Esophagus squamous epithelium (tissue), 5 donors: ENCODE results near the gene ARHGEF28. TPM values are rescaled to one million over a fixed set of nuclear protein-coding genes. Genes with fewer than 3 reads are reported as not detected.
A peak's percentile ranks its signal among the peaks of the same experiment; 100 is the strongest.

Source experiments
- DNase-seq: peaks from one replicate; lab custom pipeline; 2025; lab: John Stamatoyannopoulos, UW
- H3K27ac ChIP-seq, 4 donors: fragments of 200-600 bp; sonication (generic); one replicate each; pipeline ENCODE4 v1.5.1; 2016 to 2019; ENCODE audit warnings: mild to moderate bottlenecking in 1 of 4
- H3K27me3 ChIP-seq, 4 donors: fragments of 200-600 bp; sonication (generic); 1 replicate in 3 of 4; 2 replicates in 1 of 4; pipeline versions ENCODE4 v1.5.1 to v1.6.0; 2017 to 2021; ENCODE audit warnings: antibody characterized with exemption in 1 of 4
- H3K36me3 ChIP-seq, 3 donors: fragments of 200-600 bp; sonication (generic); one replicate each; pipeline ENCODE4 v1.5.1; 2016 to 2019
- H3K4me1 ChIP-seq, 3 donors: fragments of 200-600 bp; sonication (generic); one replicate each; pipeline ENCODE4 v1.5.1; 2017 to 2019
- H3K4me3 ChIP-seq, 4 donors: fragments of 200-600 bp; sonication (generic); 1 replicate in 3 of 4; 2 replicates in 1 of 4; pipeline ENCODE4 v1.5.1; 2016 to 2019; ENCODE audit warnings: mild to moderate bottlenecking in 2 of 4, moderate library complexity in 1 of 4
- H3K9me3 ChIP-seq, 3 donors: fragments of 200-600 bp; sonication (generic); one replicate each; pipeline ENCODE4 v1.5.1; 2016 to 2019
- CTCF ChIP-seq, 6 experiments: fragments of 450-650 bp in 4 of 6; fragments of 200-600 bp in 2 of 6; sonication (generic) in 2 of 6; IDR thresholded peaks; one replicate each; pipeline ENCODE4 v1.5.1; 2016 to 2019; ENCODE audit warnings: antibody characterized with exemption in 6 of 6, mild to moderate bottlenecking in 4 of 6, moderate library complexity in 4 of 6
- POLR2A ChIP-seq, 4 donors: fragments of 450-650 bp; IDR thresholded peaks; one replicate each; pipeline ENCODE4 v1.6.1; 2017; ENCODE audit warnings: antibody characterized with exemption in 4 of 4, mild to moderate bottlenecking in 4 of 4, moderate library complexity in 3 of 4
- WGBS, 2 donors: methylation state at CpG; one replicate each; pipeline ENCODE4 v1.1.5; 2018; 5-methylcytosine and 5-hydroxymethylcytosine counted together
- intact Hi-C: fragments of 100-400 bp; cut with DNase I; formaldehyde crosslinking; loops from one replicate; pipeline ENCODE4 v1.15.0; 2022
- total RNA-seq, 4 donors: library from RNA; depleted of rRNA; stranded (reverse); fragments of >200 nt; gene quantifications; one replicate each; pipeline ENCODE4 v1.1.0, GENCODE V29; 2016
- donor health status: DM: yes; HTN: yes; CAD: no.

Gene ARHGEF28
- total RNA-seq, 4 donors from 2014 or later, result 9.2 to 34.3 (median 12.7) TPM

GRCh38 chr5:73826301-73827105 lies 200.5 kb downstream of the ARHGEF28 start:
- DNase-seq, result no peak

GRCh38 chr5:73827106-73827450 lies 201.1 kb downstream of the ARHGEF28 start:
- intact Hi-C loops, result no loop called here
- 21 to 39% methylated on average over 1 of the region's 1 CpG for WGBS, 2 donors
- TF ChIP-seq CTCF (IDR thresholded peaks at IDR 0.05), result no peak
- no peak for TF ChIP-seq POLR2A (IDR thresholded peaks at IDR 0.05)
- Histone ChIP-seq H3K27ac (peak overlapping the region in 3 of 4 donors; percentile 32 to 79 (median 69)), H3K4me3 (no peak overlapping the region), H3K36me3 (peaks cover 0 to under 1% (median 0%) of the 10 kb centered on the region in 3 donors), H3K27me3 (no peaks in the 10 kb centered on the region), H3K4me1 (peaks cover 13 to 84% (median 40%) of the 10 kb centered on the region in 3 donors), H3K9me3 (no peaks in the 10 kb centered on the region)
- no peak for DNase-seq

More at GRCh38 chr5:73826301-73827105, 200.5 kb downstream of the ARHGEF28 start:
- H3K36me3 ChIP-seq, result no peaks in the 10 kb centered on the region
- H3K27me3 ChIP-seq, result no peaks in the 10 kb centered on the region
- H3K4me1 ChIP-seq, result peaks cover 12 to 84% (median 41%) of the 10 kb centered on the region in 3 donors
- H3K4me3 ChIP-seq, result no peak overlapping the region
- no peaks in the 10 kb centered on the region for H3K9me3 ChIP-seq
- TF ChIP-seq CTCF (IDR thresholded peaks at IDR 0.05) (no peak), POLR2A (IDR thresholded peaks at IDR 0.05) (no peak)
- 18 to 47% methylated on average over 7 of the region's 7 CpGs for WGBS, 2 donors
- H3K27ac ChIP-seq, result peak overlapping the region; percentile 32 to 79 (median 64)
- intact Hi-C loops, result no loop called here

GRCh38 chr5:73828465-73828864 lies 202.5 kb downstream of the ARHGEF28 start:
- no peaks in the 10 kb centered on the region for H3K27me3 ChIP-seq
- 57 to 69% methylated on average over 3 of the region's 3 CpGs for WGBS, 2 donors
- peak overlapping the region in 1 of 4 donors; percentile 69 for H3K27ac ChIP-seq
- no peak for DNase-seq
- no peak overlapping the region for H3K4me3 ChIP-seq
- no peaks in the 10 kb centered on the region for H3K9me3 ChIP-seq
- peaks cover 13 to 82% (median 31%) of the 10 kb centered on the region in 3 donors for H3K4me1 ChIP-seq
- intact Hi-C loops, result no loop called here
- no peak for TF ChIP-seq CTCF (IDR thresholded peaks at IDR 0.05)
- TF ChIP-seq POLR2A (IDR thresholded peaks at IDR 0.05), result no peak
- peaks cover 0 to 8% (median 0%) of the 10 kb centered on the region in 3 donors for H3K36me3 ChIP-seq

- H3K27me3 ChIP-seq, result no peaks in the 10 kb centered on the region
- WGBS, 2 donors, result 43 to 63% methylated on average over 1 of the region's 1 CpG
- H3K4me1 ChIP-seq, result peaks cover 10 to 60% (median 19%) of the 10 kb centered on the region in 3 donors
- H3K27ac ChIP-seq, result peak overlapping the region in 1 of 4 donors; percentile 62
- DNase-seq, result no peak
- peaks cover 0 to 11% (median 0%) of the 10 kb centered on the region in 3 donors for H3K36me3 ChIP-seq
- H3K9me3 ChIP-seq, result no peaks in the 10 kb centered on the region
- TF ChIP-seq CTCF (IDR thresholded peaks at IDR 0.05) (no peak), POLR2A (IDR thresholded peaks at IDR 0.05) (no peak)
- H3K4me3 ChIP-seq, result no peak overlapping the region
- intact Hi-C loops, result no loop called here
Measured at GRCh38 chr5:73830646-73831045, 204.7 kb downstream of the ARHGEF28 start.

- no peak for DNase-seq
- peak overlapping the region; percentile 16 to 62 (median 38) for H3K27ac ChIP-seq
- intact Hi-C loops, result no loop called here
- peaks cover 10 to 56% (median 15%) of the 10 kb centered on the region in 3 donors for H3K4me1 ChIP-seq
- TF ChIP-seq POLR2A (IDR thresholded peaks at IDR 0.05), result no peak
- 19 to 71% methylated on average over 3 of the region's 3 CpGs for WGBS, 2 donors
- H3K27me3 ChIP-seq, result no peaks in the 10 kb centered on the region
- no peaks in the 10 kb centered on the region for H3K9me3 ChIP-seq
- H3K36me3 ChIP-seq, result peaks cover 0 to 11% (median 0%) of the 10 kb centered on the region in 3 donors
- peak overlapping the region in 1 of 4 donors; percentile 1 for H3K4me3 ChIP-seq
Measured at GRCh38 chr5:73831066-73831465, 205.1 kb downstream of the ARHGEF28 start.
